GM19395 (cell line): ENCODE results near the gene MYOZ2.

Experiments
- ATAC-seq: cut with Tn5 transposase; IDR thresholded peaks from one replicate; pipeline ENCODE4 v1.9.1; 2021; ENCODE audit warnings: mild to moderate bottlenecking, moderate library complexity; ENCODE audit not compliant: unreplicated experiment

Gene MYOZ2

GRCh38 chr4:119135721-119136121, at the start of gene MYOZ2:
Gene MYOZ2, plus strand, starts transcription at chr4:119135832. Its CDS starts 694 bp downstream, at chr4:119136526.
- no peak for ATAC-seq

GRCh38 chr4:119087121-119087520, 48.5 kb upstream of the MYOZ2 start:
- no peak for ATAC-seq

DNA sequence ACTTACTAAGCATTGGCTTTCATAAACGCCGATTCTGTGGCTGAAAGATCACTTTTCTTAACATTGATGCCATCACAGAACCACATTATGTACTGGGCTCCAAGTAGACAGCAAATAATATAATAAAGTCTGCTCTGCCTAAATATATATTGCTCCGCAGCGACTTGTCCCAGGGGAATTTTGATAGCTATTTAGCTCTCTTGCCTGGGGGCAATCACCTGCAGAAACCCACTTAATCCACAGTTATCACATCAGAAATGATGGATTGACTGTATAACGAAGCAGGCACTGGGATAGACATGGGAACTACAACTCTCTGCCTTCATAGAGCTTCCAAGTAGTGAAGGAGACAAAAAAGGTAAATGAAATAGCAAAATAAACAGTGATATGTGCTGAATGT, 48.0 kb upstream of the MYOZ2 start:
- ATAC-seq, result no peak

DNA sequence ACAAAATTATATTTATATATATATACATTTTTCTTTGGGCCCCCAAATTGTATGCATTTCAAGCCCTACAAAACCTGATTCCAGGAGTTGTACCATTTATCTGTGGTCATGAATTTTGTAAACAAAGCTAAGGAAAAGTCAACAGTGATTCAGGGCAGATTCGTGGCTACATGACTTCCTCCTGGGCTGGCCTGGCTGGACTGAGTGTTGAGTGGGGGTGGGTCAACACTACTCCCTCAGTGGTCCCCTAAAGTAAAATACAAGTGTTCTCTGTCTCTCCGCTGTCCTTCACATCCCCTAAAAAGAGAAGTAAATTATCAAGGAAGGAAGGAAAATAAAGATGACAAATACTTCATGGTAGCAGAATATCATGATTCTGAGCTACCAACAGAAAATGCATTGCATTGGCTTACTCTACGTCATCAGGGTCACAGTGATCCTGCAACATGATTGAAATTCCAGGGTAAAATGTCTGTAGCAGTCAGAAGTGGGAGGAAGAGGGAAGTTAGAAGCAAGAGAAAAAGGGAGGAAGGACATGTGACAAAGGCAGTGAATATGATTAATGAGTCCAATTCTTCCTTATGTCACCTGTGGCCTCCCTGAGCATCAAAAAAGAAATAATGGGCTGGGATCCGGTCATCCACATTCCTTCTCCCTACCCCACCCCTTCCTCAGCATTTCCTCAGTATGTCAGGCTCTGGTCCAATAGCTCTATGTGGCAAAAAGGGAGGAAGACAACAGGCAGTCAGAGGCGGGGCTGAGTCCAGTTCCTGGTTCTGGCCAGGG, 42.4 kb upstream of the MYOZ2 start:
- ATAC-seq, result no peak

- ATAC-seq, result no peak
Observed at GRCh38 chr4:119097282-119097900, 38.2 kb upstream of the MYOZ2 start.

GRCh38 chr4:119098306-119098705, 37.3 kb upstream of the MYOZ2 start:
- ATAC-seq, result no peak

- no peak for ATAC-seq
Observed at GRCh38 chr4:119099227-119099810, 36.3 kb upstream of the MYOZ2 start.

- no peak for ATAC-seq
Observed at GRCh38 chr4:119100655-119101054, 35.0 kb upstream of the MYOZ2 start.

- no peak for ATAC-seq
Observed at GRCh38 chr4:119103263-119103662, 32.4 kb upstream of the MYOZ2 start.

DNA sequence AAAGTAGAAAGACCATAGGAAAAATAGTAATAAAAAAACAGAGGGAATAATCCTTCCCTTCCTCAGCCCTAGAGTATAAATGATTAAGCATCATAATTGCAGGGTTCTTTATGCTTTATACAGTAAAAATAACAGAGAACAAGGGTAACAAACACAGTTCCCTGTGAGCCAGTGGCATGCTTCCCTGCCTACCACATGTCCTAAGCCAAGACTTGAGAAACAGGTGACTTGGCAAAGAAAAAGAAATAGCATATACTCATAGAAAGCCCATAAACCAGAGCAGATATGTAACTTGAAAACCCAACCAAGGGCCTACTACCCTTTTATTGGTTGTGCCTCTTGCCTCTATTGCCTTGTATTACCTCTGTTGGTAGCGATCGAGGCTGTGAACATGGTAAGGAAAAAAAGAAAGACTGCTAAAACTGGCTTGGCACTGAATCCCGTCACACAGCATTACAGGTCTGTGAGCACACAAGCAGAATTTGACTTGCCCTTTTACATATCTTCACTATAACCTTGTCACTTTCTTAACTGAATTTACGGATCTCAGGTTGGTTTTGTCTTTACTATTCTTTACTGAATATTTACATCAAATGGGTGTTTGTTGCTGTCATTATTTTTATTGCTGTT, 30.9 kb upstream of the MYOZ2 start:
- no peak for ATAC-seq

GRCh38 chr4:119105605-119106004, 30.0 kb upstream of the MYOZ2 start:
- ATAC-seq, result no peak

DNA sequence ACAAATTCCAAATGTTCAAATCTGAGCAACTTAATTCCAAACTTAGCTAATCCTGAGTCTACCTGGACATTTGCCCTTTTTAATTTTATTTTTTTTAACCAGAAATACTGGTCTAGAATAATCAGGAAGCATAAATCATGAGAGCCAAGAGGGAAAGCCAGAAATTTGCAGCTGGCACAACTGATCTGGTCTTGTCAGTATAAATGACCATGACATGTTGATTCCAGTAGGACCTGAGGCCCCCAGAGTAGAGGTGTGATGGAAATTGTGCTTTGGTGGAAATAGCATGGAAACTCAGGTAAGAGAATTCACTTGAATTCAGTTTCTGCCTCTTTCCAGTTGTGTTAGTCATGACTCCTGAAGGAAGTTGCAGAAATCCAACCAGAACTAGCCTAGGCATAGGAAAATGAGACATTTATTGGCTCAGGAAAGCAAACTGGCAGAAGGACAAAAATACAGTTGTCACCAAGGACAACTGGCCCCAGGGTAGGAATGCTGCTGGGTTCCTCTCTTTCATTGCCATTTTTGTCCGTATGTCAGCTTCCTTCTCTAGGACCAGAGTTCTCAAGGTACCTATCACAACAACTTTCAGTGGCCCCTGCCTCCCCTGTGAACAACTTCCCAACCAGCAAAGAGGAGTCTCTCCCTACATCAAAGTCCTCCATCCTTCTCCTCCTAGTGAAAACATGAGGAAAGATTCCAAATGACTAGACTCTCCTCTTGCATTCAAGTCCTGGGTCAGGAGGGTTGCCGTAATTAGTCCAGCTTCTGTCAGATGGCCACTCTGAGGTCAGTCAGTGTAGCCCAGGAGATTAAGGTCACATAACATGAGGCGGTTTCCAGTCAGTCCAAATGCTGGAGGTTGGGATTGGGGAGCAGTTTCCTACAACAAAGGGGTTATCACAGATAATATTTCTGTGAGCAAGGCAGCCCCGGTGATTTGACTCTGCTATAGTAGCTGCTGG, 29.3 kb upstream of the MYOZ2 start:
- no peak for ATAC-seq

- ATAC-seq, result no peak
Observed at GRCh38 chr4:119110121-119110520, 25.5 kb upstream of the MYOZ2 start.

DNA sequence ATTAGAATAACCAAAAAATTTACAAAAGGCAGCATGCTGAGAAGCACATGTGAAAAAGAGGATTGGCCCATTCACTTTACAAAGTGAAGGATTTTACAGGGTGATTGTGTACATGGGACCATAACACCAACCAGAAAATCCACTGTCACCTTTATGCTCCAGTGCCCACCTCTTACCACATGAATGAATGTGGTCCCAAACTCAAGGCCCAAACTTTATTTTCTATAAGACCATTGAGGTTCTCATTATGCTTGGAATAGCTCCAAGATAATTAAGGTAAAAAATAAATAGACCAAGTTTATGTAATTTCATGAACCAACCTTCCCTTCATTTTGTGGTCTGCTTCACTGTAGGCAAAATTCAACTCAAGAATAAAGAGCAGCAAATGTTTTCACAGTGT, 24.3 kb upstream of the MYOZ2 start:
- no peak for ATAC-seq

- no peak for ATAC-seq
Observed at GRCh38 chr4:119113033-119113655, 22.5 kb upstream of the MYOZ2 start.

DNA sequence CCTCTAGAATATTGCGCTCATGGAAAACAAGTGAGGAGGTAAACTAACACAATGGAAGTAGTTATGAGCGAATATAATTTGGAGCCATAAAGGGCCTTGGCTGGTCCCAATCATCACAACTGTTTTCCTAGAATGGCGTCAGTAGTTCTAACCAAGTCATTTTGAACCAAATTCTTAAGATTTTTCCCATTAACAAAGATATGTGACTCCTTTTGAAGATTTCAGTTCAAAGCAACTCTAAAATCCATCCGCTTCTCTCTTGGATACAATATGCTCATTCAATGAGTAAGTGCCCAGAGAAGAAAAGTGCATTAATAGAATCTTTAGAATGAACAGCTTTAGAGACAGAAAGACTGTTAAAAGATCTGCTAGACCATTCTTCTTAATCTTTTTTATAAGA, 19.6 kb upstream of the MYOZ2 start:
- no peak for ATAC-seq

DNA sequence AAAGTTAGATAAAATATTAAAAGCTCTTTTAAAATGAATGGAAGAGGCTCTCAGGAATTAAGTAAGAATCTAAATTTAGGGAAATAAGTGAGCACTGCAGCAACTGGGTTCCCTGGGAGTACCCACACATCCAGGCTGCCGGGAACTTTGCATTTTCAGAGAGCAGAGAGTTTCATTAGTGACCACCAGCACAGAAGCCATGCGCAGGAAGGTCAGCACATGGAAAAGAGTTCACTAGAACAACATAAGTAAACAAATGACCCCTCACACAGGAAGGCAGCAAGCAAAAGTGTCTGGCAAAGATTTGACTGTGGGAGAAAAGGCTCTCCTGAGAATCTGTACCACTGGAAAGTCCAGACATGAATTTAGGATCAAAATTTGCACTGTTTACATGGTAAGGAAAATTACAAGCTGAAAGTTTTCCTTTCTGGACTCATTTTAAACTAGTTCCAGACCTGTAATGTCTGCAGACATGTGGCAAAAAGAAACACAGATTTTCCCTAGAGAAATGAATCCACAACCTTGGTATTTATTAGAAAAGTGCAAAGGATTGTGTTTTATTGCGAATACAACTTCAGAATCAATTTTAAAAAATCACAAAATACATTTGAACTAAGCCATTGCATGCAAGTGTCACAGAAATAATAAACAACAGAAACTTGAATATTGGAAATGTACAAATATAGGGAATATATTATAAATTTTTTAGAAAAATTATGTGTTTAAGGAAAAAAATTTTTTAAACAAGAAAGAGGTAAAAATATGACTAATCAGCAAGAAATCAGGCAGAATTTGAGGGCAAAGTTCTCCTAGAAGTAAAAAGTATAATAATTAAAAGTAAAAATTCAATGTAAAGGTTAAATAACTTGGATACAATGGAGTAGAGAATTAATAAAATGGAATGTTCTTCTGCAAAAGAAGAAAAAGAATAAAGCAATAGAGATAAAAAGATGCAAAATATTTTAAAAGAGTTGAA, 18.4 kb upstream of the MYOZ2 start:
- ATAC-seq, result no peak

GRCh38 chr4:119118397-119118796, 17.2 kb upstream of the MYOZ2 start:
- ATAC-seq, result no peak

- ATAC-seq, result no peak
Observed at GRCh38 chr4:119124352-119124751, 11.3 kb upstream of the MYOZ2 start.
